K562 (cell line): Measurements from ENCODE around the gene PDE1C. TPM values are rescaled to one million over a fixed set of nuclear protein-coding genes. Genes with fewer than 3 reads are reported as not detected.

Source experiments
- ATAC-seq: fragments of 200-7000 bp; cut with Tn5 transposase; 3 replicates; pipeline ENCODE4 v1.9.1; 2020; ENCODE audit warnings: moderate library complexity
- BruUV-seq: library from RNA; stranded (reverse); fragments of 400-500 nt; replicated peaks from 2 replicates; lab custom pipeline; 2021; lab: Mats Ljungman, UMichigan
- CTCF ChIA-PET: fragments of 300-600 bp; formaldehyde crosslinking; extraction: SDS; loops from one replicate; lab custom pipeline; 2021; ENCODE audit warnings: low intra/inter-chr PET ratio; lab: Yijun Ruan, JAX
- POLR2A ChIA-PET: fragments of 300-600, 350-650 bp; sonication (Branson Sonifier 250); formaldehyde crosslinking; extraction: SDS; loops from one replicate; lab custom pipeline; 2021; ENCODE audit warnings: antibody characterized with exemption, inconsistent platforms; lab: Yijun Ruan, JAX
- DNase-seq, 4 experiments: peaks; one replicate each; pipeline versions ENCODE4 v3.0.0 to v3.0.0-alpha.2; 2011 to 2018; ENCODE audit warnings: low spot score in 3 of 4, mixed read lengths in 3 of 4; ENCODE audit errors: extremely low read depth in 1 of 4
- FAIRE-seq: peaks from 2 replicates; lab custom pipeline; 2011; peaks lifted over from hg19 to GRCh38; lab: Jason Lieb, UNC
- H2AFZ ChIP-seq: 2 replicates; pipeline ENCODE4 v1.6.0; 2011; ENCODE audit warnings: low read depth, low read length, control low read depth, inconsistent platforms
- H3K27ac ChIP-seq: fragments of 200-600 bp; 3 replicates; pipeline ENCODE4 v1.8.0; 2011; ENCODE audit warnings: low read depth, mild to moderate bottlenecking, control low read depth, inconsistent platforms, low read length, moderate library complexity, mixed read lengths; ENCODE audit errors: extremely low read depth
- H3K27me3 ChIP-seq, 2 experiments: fragments of 300-600 bp in 1 of 2; 2 replicates in 1 of 2; 3 replicates in 1 of 2; pipeline versions ENCODE4 v1.6.0 to v1.8.0; 2011; ENCODE audit warnings: inconsistent platforms in 2 of 2, low read length in 2 of 2, mild to moderate bottlenecking in 1 of 2, mixed read lengths in 1 of 2, moderate library complexity in 1 of 2; ENCODE audit not compliant: control insufficient read depth in 2 of 2, insufficient read depth in 2 of 2
- H3K36me3 ChIP-seq: fragments of 300-600 bp; 3 replicates; pipeline ENCODE4 v1.8.0; 2011; ENCODE audit warnings: mild to moderate bottlenecking, low read length, inconsistent platforms; ENCODE audit not compliant: control insufficient read depth, insufficient read depth
- H3K4me1 ChIP-seq, 2 experiments: fragments of 200-600 bp in 1 of 2; replicated peaks in 1 of 2; 2 replicates in 1 of 2; 3 replicates in 1 of 2; pipeline versions ENCODE4 v1.5.1 to v1.8.0; 2011; ENCODE audit warnings: inconsistent platforms in 2 of 2, low read length in 2 of 2, mild to moderate bottlenecking in 1 of 2, mixed read lengths in 1 of 2, moderate library complexity in 1 of 2; ENCODE audit not compliant: control insufficient read depth in 2 of 2, insufficient read depth in 2 of 2
- H3K4me2 ChIP-seq: 2 replicates; pipeline ENCODE4 v1.6.1; 2011; ENCODE audit warnings: low read length, control low read depth, inconsistent platforms, mixed read lengths; ENCODE audit not compliant: insufficient read depth
- H3K4me3 ChIP-seq: fragments of 200-600 bp; sonication (generic), shearing (Covaris generic); 2 replicates; pipeline ENCODE4 v1.5.1; 2016; ENCODE audit warnings: control low read depth, inconsistent platforms
- H3K79me2 ChIP-seq: fragments of 200-600 bp; 3 replicates; pipeline ENCODE4 v1.8.0; 2011; ENCODE audit warnings: low read length, inconsistent platforms; ENCODE audit not compliant: control insufficient read depth, insufficient read depth
- H3K9ac ChIP-seq, 2 experiments: 2 replicates each; pipeline versions ENCODE4 v1.6.0 to v1.6.1; 2011; ENCODE audit warnings: low read depth in 2 of 2, low read length in 2 of 2, control low read depth in 1 of 2, inconsistent platforms in 1 of 2, mild to moderate bottlenecking in 1 of 2, mixed read lengths in 1 of 2; ENCODE audit not compliant: insufficient read depth in 1 of 2
- H3K9me1 ChIP-seq: one replicate; pipeline ENCODE4 v1.6.0; 2011; ENCODE audit warnings: inconsistent platforms, mild to moderate bottlenecking, low read length, moderate library complexity; ENCODE audit not compliant: control insufficient read depth, insufficient read depth
- H3K9me3 ChIP-seq: replicated peaks from 2 replicates; pipeline ENCODE4 v1.5.1; 2011; ENCODE audit warnings: low read depth, low read length, inconsistent platforms; ENCODE audit not compliant: control insufficient read depth, insufficient read depth
- H4K20me1 ChIP-seq: replicated peaks from 2 replicates; pipeline ENCODE4 v1.6.1; 2011; ENCODE audit warnings: low read length, inconsistent platforms, mixed read lengths; ENCODE audit not compliant: control insufficient read depth, insufficient read depth
- CREB3L1 ChIP-seq: fragments of 450-650 bp; IDR thresholded peaks from 2 replicates; pipeline ENCODE4 v1.6.1; 2014; ENCODE audit warnings: low read depth, mild to moderate bottlenecking, moderate library complexity, borderline replicate concordance
- E4F1 ChIP-seq: fragments of 250-450 bp; sonication (Bioruptor Pico); IDR thresholded peaks from 2 replicates; pipeline ENCODE4 v1.5.0; 2021; ENCODE audit warnings: mild to moderate bottlenecking, borderline replicate concordance
- FOXO4 ChIP-seq: fragments of 450-650 bp; formaldehyde crosslinking; IDR thresholded peaks from 2 replicates; pipeline ENCODE4 v1.4.0; 2020; ENCODE audit warnings: mild to moderate bottlenecking, moderate library complexity
- NFXL1 ChIP-seq: fragments of 450-650 bp; formaldehyde crosslinking; IDR thresholded peaks from 2 replicates; pipeline ENCODE4 v1.4.0; 2021; ENCODE audit warnings: mild to moderate bottlenecking
- NR3C1 ChIP-seq: sonication (generic); formaldehyde crosslinking; IDR thresholded peaks from 2 replicates; pipeline ENCODE4 v1.8.1; 2022; ENCODE audit warnings: missing genetic modification reagents
- RBFOX2 ChIP-seq: fragments of 200-400 bp; formaldehyde crosslinking; IDR thresholded peaks from 2 replicates; pipeline ENCODE4 v1.6.1; 2017; ENCODE audit warnings: low read depth, mild to moderate bottlenecking, low read length, moderate library complexity
- SMARCB1 ChIP-seq: IDR thresholded peaks from 2 replicates; pipeline ENCODE4 v1.6.1; 2011; ENCODE audit warnings: improper control_type of control experiment, low read depth; ENCODE audit not compliant: insufficient read length
- TEAD1 ChIP-seq, 2 experiments: fragments of 450-650 bp in 1 of 2; sonication (generic) in 1 of 2; formaldehyde crosslinking; IDR thresholded peaks; 2 replicates each; pipeline versions ENCODE4 v1.4.0 to v1.8.0; 2020 to 2022; ENCODE audit warnings: mild to moderate bottlenecking in 2 of 2, missing genetic modification reagents in 1 of 2
- ZNF395 ChIP-seq: fragments of 200-800 bp; sonication (Bioruptor generic); IDR thresholded peaks from 2 replicates; pipeline ENCODE4 v1.6.1; 2017; ENCODE audit warnings: missing genetic modification characterization, missing compliant biosample characterization
- WGBS: fragments of 100-300 bp; shearing (Covaris generic); methylation state at CpG from one replicate; pipeline ENCODE4 v1.1.6; 2016; ENCODE audit warnings: low coverage, mixed read lengths; ENCODE audit not compliant: insufficient coverage; ENCODE audit errors: missing lambda C conversion rate; 5-methylcytosine and 5-hydroxymethylcytosine counted together
- in situ Hi-C: fragments of 300-500 bp; cut with MboI; formaldehyde crosslinking; loops from 4 replicates; pipeline ENCODE4 v1.15.0; 2018; ENCODE audit warnings: inconsistent platforms, mixed read lengths
- intact Hi-C: fragments of 100-400 bp; cut with micrococcal nuclease; formaldehyde crosslinking; loops from 2 replicates; pipeline ENCODE4 v1.14.2; 2022
- polyA plus RNA-seq, 8 experiments: library from polyadenylated mRNA; depleted of rRNA in 4 of 8; stranded (reverse) in 5 of 8; unstranded in 3 of 8; fragments of >200 nt; fragmentation: Nextera tagmentation in 2 of 8; fragmentation: Illumina TruSeq in 1 of 8; extraction: Ambion mirVana in 2 of 8; extraction: Trizol in 1 of 8; gene quantifications; 2 replicates each; pipeline versions ENCODE4 v1.2.1 to v1.2.3, GENCODE V29; 2011 to 2014; ENCODE audit warnings: inconsistent platforms in 1 of 8, missing spikeins in 1 of 8
- total RNA-seq, 7 experiments: library from RNA; depleted of rRNA in 6 of 7; stranded (reverse); fragments of >200 nt in 6 of 7; fragmentation: Illumina TruSeq in 2 of 7; extraction: Trizol in 2 of 7; gene quantifications; 2 replicates each; pipeline versions ENCODE4 v1.2.1 to v1.2.3, GENCODE V29; 2011 to 2021; ENCODE audit warnings: low replicate concordance in 1 of 7
- TF ChIP-seq, protein P1 (sequence below): fragments of 250-450 bp; sonication (Bioruptor Pico); IDR thresholded peaks from 2 replicates; pipeline ENCODE4 v1.4.0; 2020; ENCODE audit warnings: mild to moderate bottlenecking

PDE1C gene
- total and polyA plus RNA-seq, 9 of the 15 experiments (the other 6 are each of a cell fraction or from before 2014, with no cell fraction given): under 0.01 to 0.01 TPM; not detected in 7

DNA sequence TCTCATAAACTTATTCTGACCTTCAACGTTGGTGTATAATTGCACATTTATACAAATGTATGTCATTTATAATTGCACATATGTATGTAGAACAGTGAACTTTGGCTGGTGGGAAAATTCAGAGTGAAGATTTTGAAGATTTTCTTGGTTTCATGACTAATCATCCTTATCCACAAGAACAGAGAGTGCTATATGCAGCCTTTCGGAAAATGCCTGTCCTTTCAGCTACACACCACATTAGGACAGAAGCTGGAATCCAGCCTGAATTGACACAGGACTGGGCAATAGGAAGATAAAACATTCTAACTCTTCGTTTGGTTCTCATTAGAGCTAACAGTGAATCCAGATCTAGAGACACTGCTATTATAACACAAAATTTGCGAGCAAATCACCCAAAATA lies 166.2 kb downstream of the PDE1C start:
- intact Hi-C loops (no loop called here), in situ Hi-C loops (no loop called here)
- Histone ChIP-seq H3K79me2 (no peaks in the 10 kb centered on the region), H3K9me3 (no peaks in the 10 kb centered on the region), H3K4me1 (no peaks in the 10 kb centered on the region), H3K27me3 (no peaks in the 10 kb centered on the region), H3K4me2 (no peak overlapping the region), H3K36me3 (no peaks in the 10 kb centered on the region), H2AFZ (no peak overlapping the region), H3K27ac (no peak overlapping the region), H4K20me1 (no peaks in the 10 kb centered on the region; the same call in 1 of the 2 replicates), H3K4me3 (no peak overlapping the region), H3K9ac (no peak overlapping the region), H3K9me1 (no peaks in the 10 kb centered on the region)
- TF ChIP-seq SMARCB1 (no peak), NR3C1 (CRISPR knock-in tag) (no peak), TEAD1 (CRISPR knock-in tag; IDR thresholded peaks at IDR 0.05) (no peak), CREB3L1 (no peak), FOXO4 (CRISPR knock-in tag) (no peak), NFXL1 (CRISPR knock-in tag) (no peak), RBFOX2 (no peak), ZNF395 (CRISPR knock-in tag) (no peak), E4F1 (CRISPR knock-in tag) (no peak)
- TF ChIP-seq, protein P1, sequence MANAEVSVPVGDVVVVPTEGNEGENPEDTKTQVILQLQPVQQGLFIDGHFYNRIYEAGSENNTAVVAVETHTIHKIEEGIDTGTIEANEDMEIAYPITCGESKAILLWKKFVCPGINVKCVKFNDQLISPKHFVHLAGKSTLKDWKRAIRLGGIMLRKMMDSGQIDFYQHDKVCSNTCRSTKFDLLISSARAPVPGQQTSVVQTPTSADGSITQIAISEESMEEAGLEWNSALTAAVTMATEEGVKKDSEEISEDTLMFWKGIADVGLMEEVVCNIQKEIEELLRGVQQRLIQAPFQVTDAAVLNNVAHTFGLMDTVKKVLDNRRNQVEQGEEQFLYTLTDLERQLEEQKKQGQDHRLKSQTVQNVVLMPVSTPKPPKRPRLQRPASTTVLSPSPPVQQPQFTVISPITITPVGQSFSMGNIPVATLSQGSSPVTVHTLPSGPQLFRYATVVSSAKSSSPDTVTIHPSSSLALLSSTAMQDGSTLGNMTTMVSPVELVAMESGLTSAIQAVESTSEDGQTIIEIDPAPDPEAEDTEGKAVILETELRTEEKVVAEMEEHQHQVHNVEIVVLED: no peak
- ChIA-PET POLR2A (no interaction called here), CTCF (no interaction called here)
- BruUV-seq: no TSS peak
- DNase-seq: no peak
- no peak for FAIRE-seq
- WGBS: 2% methylated on average over 4 of the region's 4 CpGs
- ATAC-seq: no peak
